VCaP (cell line): Measurements from ENCODE around the gene POLR2C.

Experiments
- H3K27ac ChIP-seq: fragments of 450-650 bp; 2 replicates; pipeline ENCODE4 v1.5.1; 2017
- TF ChIP-seq, protein P1 (sequence below): fragments of 450-650 bp; conservative IDR thresholded peaks from 2 replicates; pipeline ENCODE4 v1.5.1; 2017; ENCODE audit warnings: mild to moderate bottlenecking, moderate library complexity

Gene POLR2C

DNA sequence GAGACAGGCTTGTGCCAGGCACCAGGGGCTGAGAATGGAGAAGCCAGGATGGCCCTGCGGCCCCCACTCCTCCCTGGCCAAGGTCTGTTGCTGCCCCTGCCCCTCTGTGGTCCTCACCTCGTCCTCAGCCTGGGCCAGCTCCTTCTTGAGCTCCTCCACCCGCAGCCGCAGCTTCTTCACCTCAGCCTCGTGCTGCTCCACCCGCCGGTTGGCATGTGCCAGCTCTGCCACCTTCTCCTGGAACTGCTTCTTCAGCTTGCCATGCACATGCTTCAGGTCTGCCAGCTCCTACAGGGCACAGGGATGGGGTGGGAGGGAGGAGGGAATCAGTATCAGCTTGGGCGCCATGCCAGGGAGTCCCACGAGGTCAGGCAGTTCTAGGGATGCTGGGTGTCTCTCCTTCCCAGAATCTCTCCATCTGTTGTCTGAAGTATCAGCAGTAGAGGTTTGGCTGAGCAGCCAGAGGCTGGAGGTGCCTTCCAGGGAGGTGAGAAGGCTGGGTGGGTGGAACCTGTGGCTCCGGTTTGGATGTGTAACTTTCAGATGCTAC lies 53.8 kb downstream of the POLR2C start:
- TF ChIP-seq, protein P1, sequence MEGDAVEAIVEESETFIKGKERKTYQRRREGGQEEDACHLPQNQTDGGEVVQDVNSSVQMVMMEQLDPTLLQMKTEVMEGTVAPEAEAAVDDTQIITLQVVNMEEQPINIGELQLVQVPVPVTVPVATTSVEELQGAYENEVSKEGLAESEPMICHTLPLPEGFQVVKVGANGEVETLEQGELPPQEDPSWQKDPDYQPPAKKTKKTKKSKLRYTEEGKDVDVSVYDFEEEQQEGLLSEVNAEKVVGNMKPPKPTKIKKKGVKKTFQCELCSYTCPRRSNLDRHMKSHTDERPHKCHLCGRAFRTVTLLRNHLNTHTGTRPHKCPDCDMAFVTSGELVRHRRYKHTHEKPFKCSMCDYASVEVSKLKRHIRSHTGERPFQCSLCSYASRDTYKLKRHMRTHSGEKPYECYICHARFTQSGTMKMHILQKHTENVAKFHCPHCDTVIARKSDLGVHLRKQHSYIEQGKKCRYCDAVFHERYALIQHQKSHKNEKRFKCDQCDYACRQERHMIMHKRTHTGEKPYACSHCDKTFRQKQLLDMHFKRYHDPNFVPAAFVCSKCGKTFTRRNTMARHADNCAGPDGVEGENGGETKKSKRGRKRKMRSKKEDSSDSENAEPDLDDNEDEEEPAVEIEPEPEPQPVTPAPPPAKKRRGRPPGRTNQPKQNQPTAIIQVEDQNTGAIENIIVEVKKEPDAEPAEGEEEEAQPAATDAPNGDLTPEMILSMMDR = no peak
- H3K27ac ChIP-seq = no peak overlapping the region

DNA sequence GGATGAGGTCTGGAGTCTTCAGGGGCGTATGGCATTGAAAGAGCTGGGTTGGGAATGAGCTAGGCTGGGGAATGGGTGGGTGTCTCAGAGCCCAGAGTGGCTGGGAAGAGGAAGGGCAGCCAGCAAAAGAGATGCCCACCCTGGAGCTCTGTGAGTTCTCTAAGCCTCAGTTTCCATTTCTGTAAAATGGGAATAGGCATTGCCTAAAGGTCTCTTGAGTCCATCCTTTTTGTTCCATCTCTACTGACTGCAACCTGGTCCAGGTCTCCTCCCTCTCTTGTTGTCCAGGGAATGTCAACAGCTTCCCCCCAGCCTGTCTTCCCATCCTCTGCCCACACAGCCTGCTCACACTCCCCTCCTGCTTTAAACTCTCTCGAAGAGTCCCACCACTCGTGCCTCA lies 54.3 kb downstream of the POLR2C start:
- TF ChIP-seq, protein P1 = no peak
- H3K27ac ChIP-seq = no peak overlapping the region

DNA sequence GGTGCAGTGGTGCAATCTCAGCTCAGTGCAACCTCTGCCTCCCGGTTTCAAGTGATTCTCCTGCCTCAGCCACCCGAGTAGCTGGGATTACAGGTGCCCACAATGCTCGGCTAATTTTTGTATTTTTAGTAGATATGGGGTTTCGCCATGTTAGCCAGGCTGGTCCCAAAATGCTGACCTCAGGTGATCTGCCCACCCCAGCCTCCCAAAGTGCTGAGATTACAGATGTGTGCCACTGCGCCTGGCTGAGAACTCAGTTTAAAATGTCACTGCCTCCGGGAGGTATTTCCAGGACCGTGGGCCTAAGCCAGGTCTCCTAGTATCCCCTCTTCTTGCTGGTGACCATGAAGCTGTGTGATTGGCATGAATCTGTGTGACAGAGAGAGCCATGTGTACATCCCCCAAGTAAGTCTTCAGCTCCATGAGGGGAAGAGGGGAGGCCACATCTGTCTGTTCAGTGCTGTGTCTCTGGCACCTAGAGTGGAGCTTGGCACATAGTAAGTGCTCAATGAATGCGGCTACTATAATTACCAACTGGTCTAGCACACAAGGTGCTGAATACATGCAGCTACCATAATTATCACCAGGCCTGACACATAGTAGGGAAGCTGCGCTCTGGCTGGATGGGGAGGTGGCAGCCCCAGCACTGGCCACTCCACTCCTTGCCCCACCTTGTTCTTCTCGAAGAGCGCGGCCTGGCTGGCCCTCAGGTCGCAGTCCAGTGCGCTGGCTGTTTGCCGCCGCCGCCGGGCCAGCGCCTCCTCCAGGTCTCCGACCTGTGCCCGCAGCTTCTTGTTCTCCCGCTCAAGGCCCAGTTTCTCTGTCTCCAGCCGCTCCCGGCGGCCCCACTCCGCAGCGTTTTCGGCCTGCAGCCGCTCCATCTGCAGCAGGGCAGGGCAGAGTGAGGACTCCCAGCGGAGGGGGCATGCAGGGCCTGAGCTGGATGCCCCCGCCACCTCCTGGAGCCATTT lies 55.2 kb downstream of the POLR2C start:
- TF ChIP-seq, protein P1 = no peak
- H3K27ac ChIP-seq = no peak overlapping the region

DNA sequence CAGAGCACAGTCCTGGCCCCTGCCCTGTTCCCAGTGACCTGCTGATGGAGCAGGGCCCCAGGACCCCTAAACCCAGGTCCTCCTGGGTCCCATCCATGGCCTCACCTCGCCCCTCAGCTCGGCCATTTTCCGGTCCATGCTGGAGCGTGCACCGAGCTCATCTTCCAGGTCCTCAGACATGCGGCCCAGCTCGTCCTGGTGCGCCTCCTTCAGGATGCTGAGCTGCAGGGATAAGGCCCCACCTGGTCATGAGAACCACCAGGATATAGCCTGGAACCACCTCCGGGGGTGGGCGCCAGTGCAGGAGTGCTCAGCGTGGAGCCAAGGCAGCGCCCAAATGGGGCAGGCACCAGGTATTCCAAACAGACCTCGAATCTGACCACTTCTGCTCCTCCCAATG lies 56.0 kb downstream of the POLR2C start:
- no peak overlapping the region for H3K27ac ChIP-seq
- TF ChIP-seq, protein P1 = no peak

DNA sequence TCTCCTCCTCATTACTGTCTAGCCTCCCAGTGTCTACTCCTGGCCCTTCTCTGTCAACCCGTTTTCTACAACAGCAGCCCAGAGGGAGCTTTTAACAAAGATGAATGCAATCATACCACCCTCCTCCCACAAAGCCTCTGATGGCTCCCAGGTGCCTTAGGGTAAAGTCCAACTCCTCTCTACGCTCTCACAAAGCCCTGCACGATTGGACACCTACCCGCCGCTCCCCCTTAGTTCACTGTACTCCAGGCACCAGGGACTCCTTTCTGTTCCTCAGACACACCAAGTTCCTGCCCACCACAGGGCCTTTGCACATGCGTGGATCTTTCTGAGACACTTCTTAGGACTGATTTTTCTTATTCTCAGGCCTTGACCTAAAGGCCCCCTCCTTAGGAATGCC lies 56.4 kb downstream of the POLR2C start:
- TF ChIP-seq, protein P1 = no peak
- H3K27ac ChIP-seq = no peak overlapping the region

DNA sequence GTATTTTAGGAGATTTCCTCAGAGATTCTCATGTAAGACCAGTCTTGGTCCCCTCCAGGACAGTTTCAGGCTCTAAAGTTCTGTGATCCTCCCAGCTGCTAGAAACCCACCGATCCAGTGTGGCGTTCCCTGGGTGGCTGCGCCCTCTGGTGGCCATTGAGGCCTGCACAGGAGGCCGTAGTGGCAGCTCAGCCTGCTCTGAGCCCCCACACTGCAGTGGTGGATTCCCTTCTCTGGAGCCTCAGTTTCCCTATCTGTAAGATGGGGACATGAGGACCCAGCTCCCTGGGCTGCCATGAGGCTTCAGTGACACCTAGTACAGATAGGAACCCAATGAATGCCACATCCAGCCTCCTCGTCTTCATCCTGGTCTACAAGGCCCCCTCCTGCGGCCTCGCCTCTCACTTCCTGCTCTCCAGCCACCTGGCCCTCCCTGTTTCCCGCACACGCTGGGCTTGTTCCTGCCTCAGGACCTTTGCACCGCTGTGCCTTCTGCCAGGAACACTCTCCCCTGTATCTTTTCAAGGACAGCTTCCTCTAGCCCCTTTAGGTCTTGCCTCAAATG lies 57.4 kb downstream of the POLR2C start:
- TF ChIP-seq, protein P1 = peak; percentile 90
- no peak overlapping the region for H3K27ac ChIP-seq
